Body of pancreas (tissue), 4 donors: ENCODE measurements around the gene COX6B2.

Experiments
- CTCF ChIP-seq, 7 experiments: fragments of 450-650 bp in 4 of 7; fragments of 200-600 bp in 3 of 7; sonication (generic) in 3 of 7; IDR thresholded peaks; one replicate each; pipeline ENCODE4 v1.5.1; 2016 to 2019; ENCODE audit warnings: antibody characterized with exemption in 7 of 7
- POLR2A ChIP-seq, 3 donors: fragments of 450-650 bp; IDR thresholded peaks; one replicate each; pipeline ENCODE4 v1.6.1; 2016; ENCODE audit warnings: antibody characterized with exemption in 3 of 3, mild to moderate bottlenecking in 2 of 3

DNA sequence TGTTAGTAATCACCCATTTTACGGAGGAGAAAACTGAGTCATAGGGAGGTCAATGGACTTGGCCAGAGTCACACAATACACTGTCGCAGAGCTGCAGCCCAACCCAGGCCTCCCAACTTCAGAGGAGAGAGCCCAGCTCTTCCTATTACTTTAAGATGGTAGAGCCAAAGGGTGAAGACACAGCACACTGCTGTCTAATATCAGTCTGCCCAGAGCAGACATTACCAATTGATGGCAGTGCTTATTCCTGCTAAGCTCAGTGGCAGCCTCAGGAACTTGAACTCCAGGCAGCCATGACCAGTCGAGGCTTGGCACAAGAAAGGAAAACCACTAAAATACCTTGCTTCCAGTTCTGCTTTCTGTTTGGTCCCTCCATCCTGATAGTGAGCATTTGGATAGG is 47.8 kb downstream of the COX6B2 start:
- TF ChIP-seq CTCF (IDR thresholded peaks at IDR 0.05), result no peak
- TF ChIP-seq POLR2A (IDR thresholded peaks at IDR 0.05), result no peak
